ENCODE measurements around the gene ARF3.

The ARF3 gene

DNA sequence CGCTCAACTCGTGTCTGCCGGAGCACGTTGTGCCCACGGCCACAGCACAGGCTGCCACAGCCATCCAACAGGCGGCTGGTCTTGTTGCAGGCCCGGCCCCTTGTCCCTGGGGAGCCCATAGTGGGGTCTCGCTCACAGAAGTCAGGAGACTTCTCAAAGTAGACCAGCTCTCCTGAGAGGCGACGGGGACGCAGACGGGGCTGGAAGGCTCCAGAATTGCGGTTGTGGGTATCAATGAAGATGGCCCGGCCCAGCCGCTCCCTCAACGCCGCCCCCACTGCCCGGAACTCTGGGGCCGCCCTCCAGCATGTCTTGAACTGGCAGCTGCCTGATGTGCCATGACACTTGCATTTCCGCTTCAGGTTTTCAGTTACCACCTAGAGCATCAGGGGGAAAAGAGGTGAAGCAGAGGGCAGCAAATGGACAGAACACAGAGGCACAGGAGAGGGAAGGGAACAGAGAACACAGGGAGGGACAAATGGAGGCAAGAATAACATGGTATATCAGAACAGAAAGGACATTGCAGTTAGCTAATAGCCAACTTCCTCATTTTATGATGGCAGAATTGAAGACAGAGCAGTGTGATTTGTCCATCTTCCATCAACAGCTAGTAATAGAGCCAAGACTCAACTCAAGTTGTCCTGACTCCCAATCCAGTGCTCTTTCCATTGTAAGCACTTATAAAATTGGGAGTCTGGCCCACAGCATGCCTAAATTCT is 9.0 kb upstream of the ARF3 start:
- no peak for DNase-seq (ENCODE audit: low spot score)

DNA sequence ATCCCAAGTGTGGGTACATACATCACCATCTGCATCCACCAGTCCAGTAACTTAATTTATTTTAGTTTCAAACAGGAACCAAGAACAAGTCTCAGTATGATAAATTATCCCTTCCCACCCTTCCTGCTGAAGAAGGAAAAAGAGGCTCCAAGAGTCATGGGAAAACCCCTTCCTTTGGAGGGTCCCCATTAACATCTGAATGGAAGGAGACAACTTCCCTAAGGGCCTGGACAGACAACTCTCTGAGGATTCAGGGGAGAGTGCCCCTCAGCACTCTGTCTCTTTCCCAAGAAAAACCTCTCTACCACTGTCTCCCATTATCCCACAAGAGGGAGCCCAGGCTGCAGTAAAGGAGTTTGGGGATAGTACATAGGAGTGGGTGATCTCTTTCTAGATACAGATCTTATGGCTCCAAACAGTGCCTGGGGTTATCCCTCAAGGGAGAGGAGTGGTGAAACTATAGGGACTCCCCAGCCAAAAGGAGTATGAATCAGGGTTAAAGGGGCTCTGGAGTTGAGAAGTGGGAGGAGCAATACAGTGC is 8.1 kb upstream of the ARF3 start:
- no peak for DNase-seq (ENCODE audit: low spot score)

DNA sequence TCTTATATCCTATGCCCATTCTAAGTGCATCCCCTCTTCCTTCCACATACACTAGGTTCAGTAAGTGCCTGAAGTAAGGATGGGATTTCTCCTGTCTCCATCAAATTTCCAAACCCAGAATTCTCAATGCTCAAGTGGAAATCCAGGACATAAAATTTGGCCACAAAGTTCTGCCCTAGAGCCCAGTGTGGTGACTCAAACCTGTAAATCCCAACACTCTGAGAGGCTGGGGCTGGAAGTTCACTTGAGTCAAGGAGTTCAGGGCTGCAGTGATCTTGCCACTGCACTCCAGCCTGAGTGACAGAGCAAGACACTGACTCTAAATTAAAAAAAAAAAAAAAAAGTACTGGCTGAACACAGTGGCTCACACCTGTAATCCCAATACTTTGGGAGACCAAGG is 4.5 kb upstream of the ARF3 start:
- no peak for DNase-seq (ENCODE audit: low spot score)

DNA sequence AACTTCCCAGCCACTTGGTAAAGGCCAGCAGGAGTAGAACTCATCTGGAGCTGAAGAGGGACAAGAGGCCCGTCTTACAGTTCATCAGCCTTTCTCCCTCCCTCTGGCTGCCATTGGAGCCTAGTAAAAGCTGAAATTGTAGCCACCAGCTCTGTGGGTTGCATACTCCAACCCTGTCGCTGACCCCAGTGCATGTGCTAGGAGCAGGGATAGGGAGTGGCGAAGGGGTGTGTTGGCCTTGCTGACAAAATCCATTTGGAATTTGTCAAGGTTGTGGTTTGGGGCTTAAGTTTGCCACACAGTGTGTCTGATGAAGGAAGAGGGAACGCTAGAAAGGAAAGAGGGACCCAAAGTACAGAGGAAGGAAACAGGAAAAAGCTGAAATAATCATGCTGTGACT is 4.0 kb upstream of the ARF3 start:
- no peak for DNase-seq (ENCODE audit: low spot score)

DNA sequence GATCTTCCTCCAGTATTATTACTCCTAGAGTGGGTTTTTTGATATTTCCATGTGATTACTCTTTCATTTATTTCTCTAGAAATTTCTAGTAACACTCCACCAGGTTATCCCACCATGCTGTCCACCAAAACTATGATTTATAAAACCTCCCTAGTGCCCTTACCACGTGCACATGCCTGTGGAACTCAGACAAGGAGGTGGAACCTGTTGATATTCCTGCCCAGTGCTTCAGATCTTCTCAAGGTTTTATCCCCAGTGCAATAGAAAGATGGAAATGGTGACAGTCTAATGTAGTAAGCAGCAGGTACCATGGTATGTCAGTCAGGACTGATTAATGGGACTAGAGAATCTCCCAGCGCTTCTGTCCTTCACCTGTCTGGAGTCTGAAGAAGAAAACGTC is 3.5 kb upstream of the ARF3 start:
- DNase-seq (ENCODE audit: low spot score): no peak

DNA sequence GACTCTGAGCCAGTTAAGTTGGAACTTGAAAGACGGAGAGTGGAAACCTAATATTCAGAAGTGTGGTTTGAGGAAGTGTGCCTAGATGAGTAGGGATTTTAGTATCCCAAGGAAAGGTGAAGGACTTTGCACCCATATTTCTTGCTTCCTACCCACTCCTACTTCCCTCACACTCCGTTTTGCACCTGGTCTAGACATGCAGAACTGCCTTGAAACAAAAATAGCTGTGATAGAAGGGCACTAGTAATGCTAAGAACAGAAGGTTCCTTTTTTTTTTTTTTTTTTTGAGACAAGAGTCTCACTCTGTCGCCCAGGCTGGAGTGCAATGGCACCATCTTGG is 732 bp upstream of the ARF3 start:
- DNase-seq (ENCODE audit: low spot score): peak; percentile 22

DNA sequence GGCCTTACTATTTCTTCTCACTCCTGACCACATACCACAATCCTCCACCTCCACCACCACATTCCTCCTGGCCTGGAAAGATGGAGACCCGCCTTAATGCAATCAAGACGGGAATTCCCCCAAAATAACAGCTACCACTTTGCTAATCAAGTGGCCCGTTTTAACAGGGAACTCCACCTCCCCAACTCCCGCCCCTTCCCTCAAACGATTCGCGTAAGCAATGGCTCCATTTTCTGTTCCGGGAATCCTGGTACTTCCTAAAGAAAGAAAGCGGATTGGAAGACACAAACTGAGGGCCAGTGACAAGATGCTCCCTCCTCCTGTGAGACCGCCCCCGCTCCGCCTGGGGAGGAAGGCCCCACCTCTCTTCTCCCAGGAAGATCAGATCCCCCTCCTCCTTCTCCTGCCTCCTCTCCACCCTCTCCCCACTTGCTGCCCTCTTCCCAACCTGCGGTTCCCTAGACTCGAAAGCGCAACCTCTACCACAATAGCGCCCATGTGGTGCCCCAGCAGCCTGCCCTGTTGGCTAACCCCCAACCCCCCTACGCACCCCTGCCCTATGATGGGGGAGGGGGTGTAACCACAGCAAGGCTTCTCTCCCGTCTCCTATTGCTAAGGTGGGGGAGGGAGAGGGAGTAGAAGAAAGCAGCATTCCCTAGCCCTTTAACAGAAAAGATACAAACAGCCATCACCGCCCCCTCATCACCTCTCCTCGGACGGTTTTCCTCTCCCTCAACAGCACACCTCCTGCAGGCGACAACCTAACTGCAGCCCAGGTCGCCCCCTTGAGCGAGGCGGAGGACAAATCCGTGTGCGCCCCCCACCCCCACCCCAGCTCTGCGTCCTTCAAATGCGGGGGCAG is 777 bp downstream of the ARF3 start:
- peak; percentile 84 for DNase-seq (ENCODE audit: low spot score)

DNA sequence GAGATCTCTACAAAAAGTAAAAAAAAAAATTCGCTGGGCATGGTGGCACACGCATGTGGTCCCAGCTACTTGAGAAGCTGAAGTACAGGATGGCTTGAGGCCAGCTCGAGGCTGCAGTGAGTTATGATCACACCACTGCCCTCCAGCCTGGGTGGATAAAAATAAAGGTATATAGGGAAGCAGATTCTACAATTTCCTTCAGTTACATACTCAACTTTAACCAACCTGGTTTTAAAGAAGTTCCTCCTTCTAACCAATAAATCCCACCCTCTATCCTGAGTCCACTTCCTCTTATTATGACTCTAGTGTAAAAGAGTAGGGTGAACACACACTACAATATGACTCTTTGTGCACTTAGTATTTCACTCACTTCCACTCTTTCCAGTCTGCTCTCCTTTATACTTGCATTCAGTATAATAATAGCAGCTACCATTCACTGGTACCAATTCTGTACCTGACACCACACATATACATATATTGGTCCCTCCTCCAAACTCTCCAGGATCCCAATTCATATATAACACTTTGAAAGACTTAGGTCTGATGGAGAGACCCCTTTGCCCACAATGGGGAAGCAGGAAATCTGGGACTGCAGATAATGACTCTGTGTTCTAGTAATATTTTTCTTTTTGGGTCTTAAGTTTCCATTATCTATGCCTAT is 2.3 kb downstream of the ARF3 start:
- peak; percentile 48 for DNase-seq (ENCODE audit: low spot score)

DNA sequence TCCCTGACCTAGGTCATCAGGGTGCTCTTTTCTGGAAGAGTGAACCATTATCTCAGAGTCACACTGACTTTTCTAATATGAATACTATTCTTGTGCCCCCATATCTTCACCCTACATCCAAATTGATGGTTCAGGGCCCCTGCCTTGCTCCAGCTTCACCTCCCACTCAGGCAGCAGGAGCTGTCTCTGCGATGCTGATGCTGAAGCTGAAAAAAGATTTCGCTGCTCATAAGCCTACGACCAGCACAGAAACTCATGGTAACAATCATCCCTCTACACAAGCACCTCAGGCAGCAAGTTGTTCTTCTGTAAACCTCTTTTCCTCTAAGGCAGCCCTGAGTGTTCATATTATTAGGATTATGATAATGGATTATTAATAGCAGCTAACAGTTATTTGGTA is 3.2 kb downstream of the ARF3 start:
- DNase-seq (ENCODE audit: low spot score): no peak

DNA sequence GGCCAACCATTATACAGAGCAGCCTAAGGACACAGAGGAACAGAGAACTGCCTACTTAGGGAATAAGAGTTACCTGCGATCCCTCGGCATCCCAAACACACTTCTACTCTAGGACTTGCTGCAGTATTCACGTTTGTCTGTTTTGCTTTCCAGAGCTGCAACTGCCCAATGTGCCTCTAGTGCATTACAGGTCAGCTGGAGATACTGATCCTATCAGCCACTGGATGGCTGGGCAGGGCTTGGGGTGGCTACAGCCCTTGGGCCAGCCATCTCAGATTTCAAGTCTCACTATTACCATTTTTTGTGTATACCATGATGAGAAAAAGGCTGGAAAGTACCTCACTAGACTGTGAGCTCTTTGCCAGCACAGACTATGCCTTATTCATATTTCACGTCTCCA is 4.6 kb downstream of the ARF3 start:
- no peak for DNase-seq (ENCODE audit: low spot score)

DNA sequence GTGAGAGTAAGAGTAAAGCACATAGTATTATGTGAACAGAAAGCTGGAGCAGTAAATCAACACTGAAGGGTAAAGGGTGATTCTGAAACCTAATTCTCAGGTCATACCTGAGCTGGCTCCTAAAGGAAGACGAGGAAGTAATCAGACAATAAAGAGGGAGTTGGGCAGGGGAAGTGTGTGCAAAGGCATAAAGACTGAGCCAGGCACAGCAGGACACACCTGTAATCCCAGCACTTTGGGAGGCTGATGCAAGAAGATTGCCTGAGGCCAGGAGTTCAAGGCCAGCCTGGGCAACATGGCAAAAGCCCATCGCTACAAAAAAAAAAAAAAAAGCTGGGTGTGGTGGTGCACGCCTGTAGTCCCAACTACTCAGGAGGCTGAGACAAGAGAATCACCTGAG is 9.6 kb downstream of the ARF3 start:
- no peak for DNase-seq (ENCODE audit: low spot score)

DNA sequence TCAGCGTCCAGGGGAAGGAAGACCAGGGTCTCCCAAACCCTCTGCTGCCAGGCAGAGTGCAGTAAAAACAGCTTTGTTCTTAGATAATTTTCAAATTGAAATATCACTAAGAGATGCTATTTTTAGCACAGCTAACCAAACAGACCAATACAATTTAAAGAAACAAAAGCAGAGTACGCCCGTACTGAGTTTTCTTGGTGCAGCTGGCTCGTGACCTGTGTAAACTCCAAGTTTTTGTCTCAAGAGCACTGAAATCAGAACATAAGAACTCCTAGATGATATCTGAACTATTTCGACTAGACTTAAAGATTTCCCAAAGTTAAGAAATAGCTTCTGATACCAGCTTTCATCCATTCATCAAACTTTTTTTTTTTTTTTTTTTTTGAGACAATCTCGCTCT is 10.3 kb downstream of the ARF3 start:
- no peak for DNase-seq (ENCODE audit: low spot score)

DNA sequence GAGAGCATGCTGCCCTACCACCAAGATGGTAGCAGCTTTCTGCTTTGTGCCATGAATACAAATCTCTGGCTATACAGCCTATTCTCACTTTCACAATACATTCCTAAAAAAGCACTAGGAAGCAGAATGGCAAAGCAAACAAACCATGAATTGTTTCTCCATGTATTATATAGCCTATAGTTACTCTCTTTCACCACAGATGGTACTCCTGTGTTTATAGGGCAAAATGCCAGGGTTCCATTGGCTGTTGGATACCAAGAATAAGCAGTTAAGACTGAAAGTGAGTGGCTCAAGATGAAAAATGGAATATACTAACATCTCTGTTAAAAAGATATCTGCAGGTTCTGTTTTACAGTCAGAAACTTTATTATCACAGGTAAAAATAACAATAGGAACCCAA is 11.1 kb downstream of the ARF3 start:
- DNase-seq (ENCODE audit: low spot score): peak; percentile 28

DNA sequence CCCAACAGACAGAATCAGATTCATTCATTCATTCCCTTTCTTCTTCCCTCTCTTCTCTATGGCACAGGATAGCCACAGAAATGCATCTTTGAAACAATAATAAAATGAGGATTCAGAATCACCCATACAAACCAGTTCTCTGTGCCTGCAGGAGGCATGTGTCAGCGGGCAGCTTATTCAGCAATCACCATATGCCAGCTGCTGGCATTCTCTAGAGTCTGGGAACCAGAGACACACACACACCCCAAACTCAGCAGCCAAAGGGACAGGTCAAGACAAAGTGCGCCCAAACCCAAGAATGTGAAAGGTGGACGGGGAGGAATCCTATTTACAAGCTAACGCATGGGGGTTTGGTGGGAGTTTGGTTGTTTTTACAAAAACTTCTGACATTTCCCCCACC is 14.1 kb downstream of the ARF3 start:
- DNase-seq (ENCODE audit: low spot score): no peak

DNA sequence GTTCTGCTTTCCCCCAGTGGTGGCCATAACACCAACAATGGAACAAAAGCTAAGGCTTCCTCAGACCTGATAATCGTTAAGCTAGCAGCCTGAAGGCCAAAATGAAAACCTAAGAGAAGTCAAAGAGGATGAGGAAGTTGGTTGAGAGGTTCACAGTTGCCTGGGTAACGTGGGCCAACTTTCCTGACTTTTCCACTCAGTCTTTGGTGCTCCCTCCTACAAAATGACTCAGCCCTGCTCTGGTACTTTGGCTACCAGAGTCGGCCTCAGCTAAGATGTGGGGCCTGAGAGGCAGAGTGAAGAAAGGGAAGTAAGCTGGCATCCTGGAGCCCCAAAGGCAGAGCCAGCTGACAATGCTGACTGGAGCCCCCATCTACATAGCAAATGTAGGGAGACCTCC is 17.1 kb downstream of the ARF3 start:
- DNase-seq (ENCODE audit: low spot score): no peak

DNA sequence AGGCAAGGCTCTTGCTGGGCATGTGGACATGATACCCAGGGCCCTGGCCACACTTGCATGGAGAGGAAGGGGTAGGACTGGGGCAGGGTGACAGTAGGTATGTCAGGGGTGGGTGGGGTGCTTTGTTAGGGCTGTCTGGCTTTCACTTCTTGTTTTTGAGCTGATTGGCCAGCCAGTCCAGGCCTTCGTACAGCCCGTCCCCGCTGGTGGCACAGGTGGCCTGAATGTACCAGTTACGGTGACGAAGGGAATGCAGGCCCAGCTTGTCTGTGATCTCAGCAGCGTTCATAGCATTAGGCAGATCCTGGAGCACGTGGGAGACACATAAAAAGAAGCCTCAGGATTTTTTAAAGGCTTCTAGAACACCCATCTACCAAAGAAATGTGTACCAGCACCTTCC is 18.5 kb downstream of the ARF3 start:
- DNase-seq (ENCODE audit: low spot score): no peak

DNA sequence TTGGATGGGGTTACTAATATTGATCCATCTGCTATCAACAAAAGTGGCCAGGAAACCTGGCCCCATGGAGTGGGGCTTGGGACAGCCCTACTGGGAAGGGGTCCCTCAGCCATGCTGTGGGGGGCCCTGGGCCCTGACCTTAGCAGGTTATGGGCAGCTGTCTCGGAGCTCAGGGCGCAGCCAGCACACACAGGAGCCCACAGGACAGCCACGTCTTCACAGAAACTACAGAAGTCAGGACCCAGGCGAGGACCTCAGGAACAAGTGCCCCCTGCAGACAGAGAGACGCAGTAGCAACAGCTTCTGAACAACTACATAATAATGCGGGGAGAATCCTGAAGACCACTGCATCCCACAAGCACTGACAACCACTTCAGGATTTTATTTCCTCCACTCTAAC is 20.1 kb downstream of the ARF3 start:
- DNase-seq (ENCODE audit: low spot score): no peak

DNA sequence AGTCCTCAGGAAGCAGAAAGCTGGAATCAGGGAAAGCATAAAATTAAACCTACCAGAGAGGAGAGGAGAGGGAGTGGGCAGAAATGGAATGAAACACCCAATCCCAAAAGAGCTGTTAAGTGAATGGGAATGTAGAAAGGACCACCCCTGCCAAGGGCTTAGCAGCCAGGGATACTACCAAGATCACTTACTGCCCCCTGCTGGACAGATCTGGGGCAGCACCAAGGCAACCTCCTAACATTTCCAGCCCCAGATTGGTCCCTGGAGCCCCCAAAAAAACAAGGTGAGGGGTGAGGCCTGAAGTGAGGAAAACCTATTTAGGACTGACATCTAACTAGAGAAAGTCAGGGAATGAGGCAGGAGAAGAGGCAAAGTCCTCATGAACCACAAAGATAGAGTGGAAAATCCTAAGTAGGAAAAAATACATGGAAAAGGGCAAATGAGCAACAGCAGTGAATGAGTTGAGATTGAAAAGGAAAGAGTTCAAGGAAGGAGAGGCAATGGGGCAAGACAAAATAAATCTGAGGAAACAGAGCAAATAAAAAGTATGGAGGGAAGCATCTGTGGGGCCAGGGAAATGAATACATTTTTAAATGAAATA is 20.8 kb downstream of the ARF3 start:
- peak; percentile 52 for DNase-seq (ENCODE audit: low spot score)

DNA sequence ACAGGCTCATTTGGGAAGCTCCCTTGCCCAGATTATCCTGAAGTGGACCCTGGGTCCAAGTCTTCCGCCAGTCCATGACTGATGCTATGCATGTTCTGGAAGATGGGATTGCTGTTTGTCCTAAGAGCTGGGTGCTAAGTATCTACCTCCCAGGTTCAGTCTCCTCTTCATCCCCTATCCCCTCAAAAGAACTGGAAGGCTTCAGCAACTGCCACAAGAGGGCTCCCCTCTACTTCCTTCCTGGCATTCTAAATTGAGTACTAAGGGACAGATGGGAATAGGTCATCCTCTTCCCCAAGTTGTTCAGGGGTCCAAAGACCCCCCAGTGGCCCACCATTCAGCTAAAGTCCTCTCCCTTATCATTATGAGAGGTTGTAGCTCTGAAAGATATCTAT is 23.0 kb downstream of the ARF3 start:
- DNase-seq (ENCODE audit: low spot score): no peak

DNA sequence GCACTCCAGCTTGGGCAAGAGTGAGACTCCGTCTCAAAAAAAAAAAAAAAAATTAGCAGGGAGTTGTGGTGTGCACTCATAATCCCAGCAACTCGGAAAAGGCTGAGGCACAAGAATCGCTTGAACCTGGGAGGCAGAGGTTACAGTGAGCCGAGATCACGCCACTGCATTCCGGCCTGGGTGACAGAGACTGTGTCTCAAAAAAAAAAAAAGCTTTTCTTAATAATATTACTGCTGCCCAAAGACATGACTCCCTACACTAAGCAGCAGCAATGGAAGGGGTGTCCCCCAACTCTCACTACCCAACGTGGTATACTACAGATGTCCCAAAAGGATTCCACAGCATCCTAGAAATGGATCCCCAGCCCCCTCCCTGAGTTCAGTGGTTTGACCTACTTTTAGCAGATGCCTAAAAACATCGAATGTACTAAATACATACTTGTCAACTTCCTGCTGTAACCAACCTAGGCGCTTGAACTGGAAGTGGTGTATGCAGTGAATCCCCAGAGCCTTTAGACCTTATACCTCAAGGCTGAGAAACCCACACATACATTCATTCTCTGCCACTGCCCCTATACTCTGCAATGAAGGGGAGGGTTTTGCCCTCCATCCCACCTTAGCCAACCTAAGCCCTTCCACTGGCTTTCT is 23.5 kb downstream of the ARF3 start:
- DNase-seq (ENCODE audit: low spot score): no peak

DNA sequence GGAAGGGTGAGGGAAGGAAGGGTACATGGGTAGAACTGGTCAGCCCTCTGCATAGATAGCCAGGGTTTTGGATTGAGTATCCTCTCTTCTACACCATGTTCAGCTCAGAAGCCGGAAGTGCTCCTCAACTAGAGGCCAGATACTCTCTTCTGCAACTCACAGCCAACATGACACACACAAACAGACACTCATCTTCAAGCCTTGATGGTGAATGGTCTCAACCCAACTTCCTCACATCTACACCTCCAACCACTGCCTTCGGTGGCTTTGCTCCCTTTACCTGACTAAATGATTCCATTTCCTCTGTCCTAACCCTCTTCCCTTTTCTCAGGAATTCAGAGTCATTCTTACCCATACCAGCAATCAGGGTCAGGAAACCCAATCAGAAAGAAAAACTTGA is 24.4 kb downstream of the ARF3 start:
- DNase-seq (ENCODE audit: low spot score): no peak

DNA sequence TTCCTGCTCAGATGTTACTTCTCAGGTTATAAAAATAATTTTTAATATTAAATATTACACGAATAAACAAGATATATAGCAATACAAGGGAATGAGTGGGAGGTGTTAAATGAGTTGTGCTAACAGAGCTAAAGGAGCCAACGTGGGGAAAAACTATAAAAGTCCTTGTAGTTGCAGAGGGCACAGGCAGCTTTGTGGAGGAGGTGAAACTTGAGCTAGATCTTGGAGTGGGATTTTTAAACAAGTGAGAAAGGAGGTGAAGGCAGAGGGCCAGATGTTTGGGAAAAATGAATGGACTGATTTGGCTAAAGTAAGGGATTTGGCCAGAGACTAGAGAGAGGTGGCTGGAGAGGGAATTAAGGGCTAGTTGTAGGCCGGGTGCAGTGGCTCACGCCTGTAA is 26.8 kb downstream of the ARF3 start:
- no peak for DNase-seq (ENCODE audit: low spot score)
